PC-3 (cell line): ENCODE results near the gene ESR2. TPM values are rescaled to one million over a fixed set of nuclear protein-coding genes. Genes with fewer than 3 reads are reported as not detected.
A peak's percentile ranks its signal among the peaks of the same experiment; 100 is the strongest.

Experiments used
- ATAC-seq: fragments of 200-7000 bp; cut with Tn5 transposase; 2 replicates; pipeline ENCODE4 v1.9.1; 2020; ENCODE audit warnings: mild to moderate bottlenecking, moderate library complexity
- Bru-seq: library from RNA; stranded (reverse); fragments of 400-500 nt; gene quantifications from one replicate; lab custom pipeline; 2021; lab: Mats Ljungman, UMichigan
- BruChase-seq, 2 experiments: library from RNA; stranded (reverse); fragments of 400-500 nt; gene quantifications; one replicate each; lab custom pipeline; 2021; lab: Mats Ljungman, UMichigan
- BruUV-seq: library from RNA; stranded (reverse); fragments of 400-500 nt; replicated peaks from 2 replicates; lab custom pipeline; 2021; lab: Mats Ljungman, UMichigan
- CTCF ChIA-PET: fragments of 300-600 bp; sonication (Branson Sonifier 250); formaldehyde crosslinking; loops from one replicate; lab custom pipeline; 2022; ENCODE audit warnings: antibody characterized with exemption; lab: Charles Lee
- POLR2A ChIA-PET: fragments of 300-600 bp; sonication (Branson Sonifier 250); formaldehyde crosslinking; loops from one replicate; lab custom pipeline; 2022; ENCODE audit warnings: antibody characterized with exemption; ENCODE audit not compliant: unreplicated experiment; lab: Charles Lee
- DNase-seq: peaks from one replicate; pipeline ENCODE4 v3.0.0-alpha.2; 2015
- H2AFZ ChIP-seq: fragments of 300-600 bp; sonication (generic); 2 replicates; pipeline ENCODE4 v1.6.0; 2016; ENCODE audit warnings: antibody characterized with exemption, low read length
- H3F3A ChIP-seq: fragments of 300-600 bp; sonication (generic); one replicate; pipeline ENCODE4 v1.6.0; 2017; ENCODE audit warnings: antibody characterized with exemption, low read length, control low read depth, mild to moderate bottlenecking; ENCODE audit not compliant: unreplicated experiment
- H3K27ac ChIP-seq: fragments of 300-600 bp; sonication (generic); 2 replicates; pipeline ENCODE4 v1.5.1; 2016; ENCODE audit warnings: mild to moderate bottlenecking, low read length
- H3K27me3 ChIP-seq: fragments of 300-600 bp; sonication (generic); 2 replicates; pipeline ENCODE4 v1.6.1; 2016; ENCODE audit warnings: low read length, mixed read lengths
- H3K36me3 ChIP-seq: fragments of 300-600 bp; sonication (generic); 2 replicates; pipeline ENCODE4 v1.6.1; 2016; ENCODE audit warnings: low read depth, mixed run types, low read length, mixed read lengths
- H3K4me1 ChIP-seq: fragments of 300-600 bp; sonication (generic); 2 replicates; pipeline ENCODE4 v1.5.1; 2016; ENCODE audit warnings: low read length; ENCODE audit not compliant: insufficient read depth
- H3K4me2 ChIP-seq: fragments of 300-600 bp; sonication (generic); 2 replicates; pipeline ENCODE4 v1.6.0; 2016; ENCODE audit warnings: low read length
- H3K4me3 ChIP-seq: fragments of 300-600 bp; sonication (generic); 2 replicates; pipeline ENCODE4 v1.5.1; 2016; ENCODE audit warnings: mild to moderate bottlenecking, low read length, mixed read lengths
- H3K79me2 ChIP-seq: fragments of 300-600 bp; sonication (generic); 2 replicates; pipeline ENCODE4 v1.6.1; 2017; ENCODE audit warnings: low read length, mixed read lengths
- H3K9ac ChIP-seq: fragments of 300-600 bp; sonication (generic); 2 replicates; pipeline ENCODE4 v1.6.0; 2016; ENCODE audit warnings: mild to moderate bottlenecking, low read length
- H3K9me2 ChIP-seq: fragments of 300-600 bp; sonication (generic); replicated peaks from 2 replicates; pipeline ENCODE4 v1.6.1; 2016; ENCODE audit warnings: mixed run types, low read length, mixed read lengths
- H3K9me3 ChIP-seq: fragments of 300-600 bp; sonication (generic); 2 replicates; pipeline ENCODE4 v1.6.1; 2016; ENCODE audit warnings: low read length, mixed read lengths
- H4K20me1 ChIP-seq: fragments of 300-600 bp; sonication (generic); 2 replicates; pipeline ENCODE4 v1.6.1; 2016; ENCODE audit warnings: low read length, mixed read lengths
- CTCF ChIP-seq: fragments of 300-600 bp; sonication (generic); conservative IDR thresholded peaks from 2 replicates; pipeline ENCODE4 v1.5.1; 2017; ENCODE audit warnings: antibody characterized with exemption, low read depth, mild to moderate bottlenecking, low read length
- EZH2 ChIP-seq: fragments of 300-600 bp; sonication (generic); IDR thresholded peaks from one replicate; pipeline ENCODE4 v1.6.1; 2017; ENCODE audit warnings: antibody characterized with exemption, mild to moderate bottlenecking, low read length; ENCODE audit not compliant: unreplicated experiment
- EZH2phosphoT487 ChIP-seq: fragments of 300-600 bp; sonication (generic); IDR thresholded peaks from 2 replicates; pipeline ENCODE4 v1.6.1; 2018; ENCODE audit warnings: mild to moderate bottlenecking, antibody characterized with exemption, low read length, borderline replicate concordance
- intact Hi-C: fragments of 100-400 bp; cut with micrococcal nuclease; formaldehyde crosslinking; loops from 2 replicates; pipeline ENCODE4 v1.9.0; 2023
- long read RNA-seq: library from polyadenylated mRNA; unstranded; transcript quantifications from one replicate; pipeline ENCODE4 v2.0.0, GENCODE V29; 2021; ENCODE audit not compliant: unreplicated experiment
- total RNA-seq: library from RNA; depleted of rRNA; stranded (reverse); fragments of >200 nt; gene quantifications from 2 replicates; pipeline ENCODE4 v1.2.3, GENCODE V29; 2014; rRNA removed

ESR2 gene
- total RNA-seq = 0.18 and 0.35 TPM in 2 replicates
- percentile 36 among the genes with signal in this experiment for Bru-seq, nascent RNA
- BruChase-seq, experiment 1, labeled RNA remaining after a 6-hour chase = percentile 54 among the genes with signal in this experiment
- percentile 42 among the genes with signal in this experiment for BruChase-seq, experiment 2, labeled RNA remaining after a 2-hour chase
- long read RNA-seq, partial matches to known transcripts = 1 of 7 reads
- long read RNA-seq, other reads (novel, unspliced or antisense) = 4 of 7 reads

DNA sequence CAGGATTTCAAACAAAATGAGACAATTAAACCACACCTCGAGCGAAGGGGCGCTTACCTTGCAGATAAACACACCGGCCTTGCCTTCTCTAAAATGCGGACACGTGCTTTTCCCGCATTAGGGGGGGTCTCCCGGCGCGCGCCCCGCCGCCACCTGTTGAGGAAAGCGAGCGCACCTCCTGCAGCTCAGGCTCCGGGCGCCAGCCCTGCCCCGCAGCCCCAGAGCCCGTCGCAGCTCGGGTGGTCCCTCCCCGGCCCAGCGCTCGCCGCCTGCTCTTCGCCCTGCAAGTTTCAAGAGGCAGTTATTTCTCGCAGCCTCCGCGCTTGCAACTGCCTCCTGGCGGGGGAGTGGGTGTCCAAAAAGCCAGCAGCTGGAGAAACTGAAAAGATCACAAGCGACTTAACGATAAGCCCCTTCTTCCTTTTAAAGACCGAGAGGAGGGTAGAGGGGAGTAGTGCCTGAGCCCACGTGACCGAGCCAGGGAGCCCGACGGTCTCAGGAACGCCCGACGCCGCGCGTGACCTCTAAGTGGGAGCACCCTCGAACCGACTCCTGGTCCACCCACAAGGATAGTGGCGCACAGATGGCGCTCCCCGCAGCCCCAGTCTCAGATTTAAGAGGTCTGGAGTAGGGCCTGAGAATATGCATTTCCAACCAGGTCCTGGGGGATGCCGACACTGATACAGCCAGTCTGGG is at the start of gene ESR2:
Gene ESR2, minus strand, starts transcription at position 396 of the 696 bp plus-strand sequence. CDS start 11,386 bp downstream, outside the sequence.
- BruUV-seq = no TSS peak
- intact Hi-C loops = loop anchor here (1.0 to 5.0 kb wide), 6 partner anchors 62 to 495 kb away; no protein-coding TSS in a partner anchor
- Histone ChIP-seq H2AFZ (peak within 1 kb of the TSS; percentile 85), H3K9ac (0 out of 2 replicates have a peak within 1 kb of the TSS, but pooled peaks have one; percentile 4), H3K4me1 (peaks cover 16% of the 10 kb centered on the region; the same call in 1 of the 2 replicates), H3K9me3 (no peaks in the 10 kb centered on the region), H4K20me1 (no peaks in the 10 kb centered on the region), H3K79me2 (no peaks in the 10 kb centered on the region), H3K9me2 (no peaks in the 10 kb centered on the region), H3K4me3 (peak within 1 kb of the TSS; percentile 66), H3F3A (no peaks in the 10 kb centered on the region), H3K36me3 (no peaks in the 10 kb centered on the region), H3K27ac (no peak within 1 kb of the TSS), H3K4me2 (peak within 1 kb of the TSS; percentile 89), H3K27me3 (no peaks in the 10 kb centered on the region)
- ATAC-seq = peak; percentile 57
- peak; percentile 50 for TF ChIP-seq CTCF
- no peak for TF ChIP-seq EZH2
- ChIA-PET POLR2A (no interaction called here), CTCF (interaction anchor here (0.6 to 3.7 kb wide), 7 partner anchors 10 to 233 kb away, joined by 3 to 44 read pairs (median 3); no protein-coding TSS in a partner anchor)
- DNase-seq = peak; percentile 29

DNA sequence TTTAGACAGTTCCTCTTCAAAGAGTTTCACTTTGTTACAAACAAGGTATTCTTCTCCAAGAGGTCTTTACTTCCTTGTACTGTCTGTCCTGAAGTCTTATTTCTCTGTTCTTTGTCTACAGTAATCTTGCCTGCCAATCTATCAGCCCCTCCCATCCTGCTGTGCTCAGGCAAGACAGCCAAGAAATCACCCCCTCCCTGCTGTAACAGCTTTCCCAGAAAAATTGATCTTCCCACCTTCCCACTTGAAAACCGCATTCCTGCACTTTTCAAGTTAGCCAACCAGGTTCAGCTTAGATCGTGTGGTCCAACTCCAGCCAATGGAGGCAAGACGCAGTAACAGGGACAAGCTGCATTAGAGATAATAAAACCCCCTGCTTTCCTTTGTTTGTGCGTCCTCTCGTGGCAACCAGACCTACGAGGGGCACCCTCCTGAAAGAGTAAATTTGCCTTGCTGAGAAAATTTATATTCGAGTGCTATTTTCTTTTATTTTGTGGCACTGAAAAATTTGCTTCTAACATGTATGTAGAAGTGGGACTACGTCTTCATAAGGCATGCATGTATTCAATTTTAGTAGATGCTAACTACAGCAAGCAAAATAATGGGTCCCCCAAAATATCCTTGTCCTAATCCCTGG is 46.5 kb upstream of the ESR2 start:
- Histone ChIP-seq H3K36me3 (no peaks in the 10 kb centered on the region), H3K4me2 (no peak overlapping the region), H3K9ac (no peak overlapping the region), H3K9me2 (no peaks in the 10 kb centered on the region), H3K4me3 (no peak overlapping the region), H3K27ac (no peak overlapping the region), H3F3A (no peaks in the 10 kb centered on the region), H3K79me2 (peaks cover 20% of the 10 kb centered on the region), H3K27me3 (no peaks in the 10 kb centered on the region), H3K9me3 (peaks cover 12% of the 10 kb centered on the region), H4K20me1 (no peaks in the 10 kb centered on the region), H2AFZ (no peak overlapping the region), H3K4me1 (peaks cover 22% of the 10 kb centered on the region)
- DNase-seq (no peak), ATAC-seq (no peak)
- intact Hi-C loops = loop anchor here (5.0 to 10.0 kb wide), 3 partner anchors 92 to 554 kb away; partner anchors contain the start of genes ZBTB1 and ZBTB25
- TF ChIP-seq CTCF (no peak), EZH2phosphoT487 (no peak), EZH2 (no peak)
- CTCF ChIA-PET = interaction anchor here (0.6 kb wide), 1 partner anchor 136 kb away, joined by 4 read pairs; no protein-coding TSS in a partner anchor
- no TSS peak for BruUV-seq
- POLR2A ChIA-PET = interaction anchor here (0.6 kb wide), 1 partner anchor 1322 kb away, joined by 4 read pairs; no protein-coding TSS in a partner anchor
